K562 (cell line): ENCODE results near the gene LTB4R2. TPM values are rescaled to one million over a fixed set of nuclear protein-coding genes. Genes with fewer than 3 reads are reported as not detected.

Source experiments
- BRCA1 ChIP-seq, 2 experiments: fragments of 450-650 bp in 1 of 2; sonication (generic) in 1 of 2; formaldehyde crosslinking in 1 of 2; IDR thresholded peaks; 2 replicates each; pipeline versions ENCODE4 v1.5.0 to v1.6.1; 2017 to 2020; ENCODE audit warnings: mild to moderate bottlenecking in 1 of 2, missing genetic modification reagents in 1 of 2
- CREM ChIP-seq: IDR thresholded peaks from 2 replicates; pipeline ENCODE4 v1.6.1; 2014; ENCODE audit warnings: antibody characterized with exemption, low read depth
- KAT2B ChIP-seq: IDR thresholded peaks from one replicate; pipeline ENCODE4 v1.6.1; 2012; ENCODE audit warnings: low read depth, mild to moderate bottlenecking, control low read depth, inconsistent platforms, low read length, moderate library complexity
- KLF10 ChIP-seq: fragments of 250-450 bp; sonication (Bioruptor Pico); IDR thresholded peaks from 2 replicates; pipeline ENCODE4 v1.6.1; 2021; ENCODE audit warnings: matching md5 sums
- KLF16 ChIP-seq: IDR thresholded peaks from 2 replicates; pipeline ENCODE4 v1.6.1; 2016; ENCODE audit warnings: antibody characterized with exemption
- MTA1 ChIP-seq: fragments of 450-650 bp; IDR thresholded peaks from 2 replicates; pipeline ENCODE4 v1.6.1; 2017; ENCODE audit warnings: borderline replicate concordance
- PHB ChIP-seq: fragments of 250-450 bp; sonication (Bioruptor Pico); IDR thresholded peaks from 2 replicates; pipeline ENCODE4 v1.5.0; 2021
- RBM17 ChIP-seq: fragments of 200-400 bp; formaldehyde crosslinking; IDR thresholded peaks from 2 replicates; pipeline ENCODE4 v1.6.1; 2017; ENCODE audit warnings: low read depth, mild to moderate bottlenecking, low read length, borderline replicate concordance
- RNF2 ChIP-seq: sonication (generic); IDR thresholded peaks from 2 replicates; pipeline ENCODE4 v1.6.1; 2016
- SIN3B ChIP-seq: fragments of 450-650 bp; IDR thresholded peaks from 2 replicates; pipeline ENCODE4 v1.6.1; 2017; ENCODE audit warnings: low read depth, mild to moderate bottlenecking, moderate library complexity
- SMC3 ChIP-seq: conservative IDR thresholded peaks from 2 replicates; pipeline ENCODE4 v1.6.1; 2011; ENCODE audit warnings: low read depth, low read length, improper control_type of control experiment; ENCODE audit not compliant: insufficient read depth
- TEAD1 ChIP-seq, 2 experiments: fragments of 450-650 bp in 1 of 2; sonication (generic) in 1 of 2; formaldehyde crosslinking; IDR thresholded peaks; 2 replicates each; pipeline versions ENCODE4 v1.4.0 to v1.8.0; 2020 to 2022; ENCODE audit warnings: mild to moderate bottlenecking in 2 of 2, missing genetic modification reagents in 1 of 2
- TRIM28 ChIP-seq: fragments of 450-650 bp; IDR thresholded peaks from 2 replicates; pipeline ENCODE4 v1.6.1; 2017
- ZNF146 ChIP-seq: IDR thresholded peaks from one replicate; pipeline ENCODE4 v1.6.1; 2018; ENCODE audit warnings: missing compliant biosample characterization; ENCODE audit not compliant: unreplicated experiment
- ZNF551 ChIP-seq: fragments of 250-450 bp; sonication (Bioruptor Pico); IDR thresholded peaks from 2 replicates; pipeline ENCODE4 v1.5.0; 2021; ENCODE audit warnings: mild to moderate bottlenecking, moderate library complexity
- ZNF780A ChIP-seq: fragments of 250-450 bp; sonication (Bioruptor Pico); IDR thresholded peaks from 2 replicates; pipeline ENCODE4 v1.5.0; 2021; ENCODE audit warnings: mild to moderate bottlenecking
- polyA plus RNA-seq, 8 experiments: library from polyadenylated mRNA; depleted of rRNA in 4 of 8; stranded (reverse) in 5 of 8; unstranded in 3 of 8; fragments of >200 nt; fragmentation: Nextera tagmentation in 2 of 8; fragmentation: Illumina TruSeq in 1 of 8; extraction: Ambion mirVana in 2 of 8; extraction: Trizol in 1 of 8; gene quantifications; 2 replicates each; pipeline versions ENCODE4 v1.2.1 to v1.2.3, GENCODE V29; 2011 to 2014; ENCODE audit warnings: inconsistent platforms in 1 of 8, missing spikeins in 1 of 8
- total RNA-seq, 7 experiments: library from RNA; depleted of rRNA in 6 of 7; stranded (reverse); fragments of >200 nt in 6 of 7; fragmentation: Illumina TruSeq in 2 of 7; extraction: Trizol in 2 of 7; gene quantifications; 2 replicates each; pipeline versions ENCODE4 v1.2.1 to v1.2.3, GENCODE V29; 2011 to 2021; ENCODE audit warnings: low replicate concordance in 1 of 7
- TF ChIP-seq, protein P1 (sequence below): sonication (generic); formaldehyde crosslinking; IDR thresholded peaks from 2 replicates; pipeline ENCODE4 v1.8.1; 2023; ENCODE audit warnings: mild to moderate bottlenecking, missing genetic modification reagents
- TF ChIP-seq, protein P2 (sequence below): fragments of 450-650 bp; IDR thresholded peaks from 2 replicates; pipeline ENCODE4 v1.7.1; 2018; ENCODE audit warnings: mild to moderate bottlenecking, low read depth; ENCODE audit not compliant: partially characterized antibody
- TF ChIP-seq, protein P3 (sequence below): fragments of 450-650 bp; formaldehyde crosslinking; conservative IDR thresholded peaks from 2 replicates; pipeline ENCODE4 v1.4.0; 2022; ENCODE audit warnings: mild to moderate bottlenecking, missing genetic modification characterization
- TF ChIP-seq, protein P4 (sequence below): fragments of 150-350 bp; IDR thresholded peaks from 2 replicates; pipeline ENCODE4 v1.6.1; 2014; ENCODE audit warnings: low read depth, mild to moderate bottlenecking, low read length, borderline replicate concordance

LTB4R2 gene
- total and polyA plus RNA-seq, 9 of the 15 experiments (the other 6 are each of a cell fraction or from before 2014, with no cell fraction given): 0.03 to 11.6 (median 2.8) TPM; not detected in 1

DNA sequence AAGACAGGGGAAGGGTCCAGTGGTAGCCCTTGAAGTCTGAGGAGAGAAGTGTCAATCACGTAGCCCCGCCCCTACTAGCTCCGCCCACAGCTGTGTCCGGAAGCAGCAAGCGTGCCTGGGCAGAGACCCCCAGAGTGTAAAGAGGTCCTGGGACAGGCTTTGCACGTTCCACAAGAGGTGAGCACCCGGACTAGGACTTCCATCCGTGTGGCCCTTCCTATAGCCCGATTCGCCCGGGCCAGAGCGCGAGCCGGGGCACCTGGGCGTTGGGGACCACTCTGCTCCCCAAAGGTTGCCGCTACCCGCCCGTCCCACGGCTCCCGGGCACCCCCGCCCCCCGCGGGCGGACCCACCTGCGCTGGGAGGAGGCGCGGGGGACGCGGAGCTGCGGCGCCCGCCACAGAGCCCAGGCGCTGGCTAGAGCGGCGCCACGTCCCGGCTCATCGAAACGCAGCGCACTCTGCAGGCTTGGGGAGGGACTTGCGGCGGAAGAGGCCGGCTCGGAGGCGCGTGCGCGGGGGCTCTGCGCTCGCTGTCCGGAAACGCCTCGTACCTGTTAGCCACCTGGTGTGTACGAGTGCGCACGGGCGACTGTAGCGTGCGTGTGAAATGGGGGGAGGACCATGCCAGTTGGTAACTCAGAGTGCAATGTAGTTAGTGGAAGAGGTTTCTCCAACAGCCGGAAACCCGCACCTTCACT, 38.7 kb upstream of the LTB4R2 start, which contains the start of gene RABGGTA (continued):
- TF ChIP-seq, protein P1, sequence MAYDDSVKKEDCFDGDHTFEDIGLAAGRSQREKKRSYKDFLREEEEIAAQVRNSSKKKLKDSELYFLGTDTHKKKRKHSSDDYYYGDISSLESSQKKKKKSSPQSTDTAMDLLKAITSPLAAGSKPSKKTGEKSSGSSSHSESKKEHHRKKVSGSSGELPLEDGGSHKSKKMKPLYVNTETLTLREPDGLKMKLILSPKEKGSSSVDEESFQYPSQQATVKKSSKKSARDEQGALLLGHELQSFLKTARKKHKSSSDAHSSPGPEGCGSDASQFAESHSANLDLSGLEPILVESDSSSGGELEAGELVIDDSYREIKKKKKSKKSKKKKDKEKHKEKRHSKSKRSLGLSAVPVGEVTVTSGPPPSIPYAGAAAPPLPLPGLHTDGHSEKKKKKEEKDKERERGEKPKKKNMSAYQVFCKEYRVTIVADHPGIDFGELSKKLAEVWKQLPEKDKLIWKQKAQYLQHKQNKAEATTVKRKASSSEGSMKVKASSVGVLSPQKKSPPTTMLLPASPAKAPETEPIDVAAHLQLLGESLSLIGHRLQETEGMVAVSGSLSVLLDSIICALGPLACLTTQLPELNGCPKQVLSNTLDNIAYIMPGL (CRISPR knock-in tag): peak; percentile 89
- peak; percentile 82 for TF ChIP-seq CREM
- TF ChIP-seq PHB (CRISPR knock-in tag): no peak
- no peak for TF ChIP-seq BRCA1 (IDR thresholded peaks at IDR 0.05)
- TF ChIP-seq BRCA1 (CRISPR knock-in tag; IDR thresholded peaks at IDR 0.05): no peak
- no peak for TF ChIP-seq ZNF780A (CRISPR knock-in tag)
- no peak for TF ChIP-seq ZNF146
- no peak for TF ChIP-seq MTA1
- no peak for TF ChIP-seq RNF2
- peak; percentile 54; the same call in 1 of the 2 replicates for TF ChIP-seq SIN3B
- TF ChIP-seq, protein P2, sequence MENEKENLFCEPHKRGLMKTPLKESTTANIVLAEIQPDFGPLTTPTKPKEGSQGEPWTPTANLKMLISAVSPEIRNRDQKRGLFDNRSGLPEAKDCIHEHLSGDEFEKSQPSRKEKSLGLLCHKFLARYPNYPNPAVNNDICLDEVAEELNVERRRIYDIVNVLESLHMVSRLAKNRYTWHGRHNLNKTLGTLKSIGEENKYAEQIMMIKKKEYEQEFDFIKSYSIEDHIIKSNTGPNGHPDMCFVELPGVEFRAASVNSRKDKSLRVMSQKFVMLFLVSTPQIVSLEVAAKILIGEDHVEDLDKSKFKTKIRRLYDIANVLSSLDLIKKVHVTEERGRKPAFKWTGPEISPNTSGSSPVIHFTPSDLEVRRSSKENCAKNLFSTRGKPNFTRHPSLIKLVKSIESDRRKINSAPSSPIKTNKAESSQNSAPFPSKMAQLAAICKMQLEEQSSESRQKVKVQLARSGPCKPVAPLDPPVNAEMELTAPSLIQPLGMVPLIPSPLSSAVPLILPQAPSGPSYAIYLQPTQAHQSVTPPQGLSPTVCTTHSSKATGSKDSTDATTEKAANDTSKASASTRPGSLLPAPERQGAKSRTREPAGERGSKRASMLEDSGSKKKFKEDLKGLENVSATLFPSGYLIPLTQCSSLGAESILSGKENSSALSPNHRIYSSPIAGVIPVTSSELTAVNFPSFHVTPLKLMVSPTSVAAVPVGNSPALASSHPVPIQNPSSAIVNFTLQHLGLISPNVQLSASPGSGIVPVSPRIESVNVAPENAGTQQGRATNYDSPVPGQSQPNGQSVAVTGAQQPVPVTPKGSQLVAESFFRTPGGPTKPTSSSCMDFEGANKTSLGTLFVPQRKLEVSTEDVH: no peak
- TF ChIP-seq KLF10 (CRISPR knock-in tag): no peak
- TF ChIP-seq KLF16: no peak
- TF ChIP-seq SMC3: 0 out of 2 replicates have a peak, but pooled peaks have one; percentile 18
- TF ChIP-seq, protein P3, sequence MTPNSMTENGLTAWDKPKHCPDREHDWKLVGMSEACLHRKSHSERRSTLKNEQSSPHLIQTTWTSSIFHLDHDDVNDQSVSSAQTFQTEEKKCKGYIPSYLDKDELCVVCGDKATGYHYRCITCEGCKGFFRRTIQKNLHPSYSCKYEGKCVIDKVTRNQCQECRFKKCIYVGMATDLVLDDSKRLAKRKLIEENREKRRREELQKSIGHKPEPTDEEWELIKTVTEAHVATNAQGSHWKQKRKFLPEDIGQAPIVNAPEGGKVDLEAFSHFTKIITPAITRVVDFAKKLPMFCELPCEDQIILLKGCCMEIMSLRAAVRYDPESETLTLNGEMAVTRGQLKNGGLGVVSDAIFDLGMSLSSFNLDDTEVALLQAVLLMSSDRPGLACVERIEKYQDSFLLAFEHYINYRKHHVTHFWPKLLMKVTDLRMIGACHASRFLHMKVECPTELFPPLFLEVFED: no peak
- TF ChIP-seq ZNF551: no peak
- TF ChIP-seq TEAD1 (CRISPR knock-in tag; IDR thresholded peaks at IDR 0.05): no peak
- no peak for TF ChIP-seq TRIM28
- TF ChIP-seq, protein P4, sequence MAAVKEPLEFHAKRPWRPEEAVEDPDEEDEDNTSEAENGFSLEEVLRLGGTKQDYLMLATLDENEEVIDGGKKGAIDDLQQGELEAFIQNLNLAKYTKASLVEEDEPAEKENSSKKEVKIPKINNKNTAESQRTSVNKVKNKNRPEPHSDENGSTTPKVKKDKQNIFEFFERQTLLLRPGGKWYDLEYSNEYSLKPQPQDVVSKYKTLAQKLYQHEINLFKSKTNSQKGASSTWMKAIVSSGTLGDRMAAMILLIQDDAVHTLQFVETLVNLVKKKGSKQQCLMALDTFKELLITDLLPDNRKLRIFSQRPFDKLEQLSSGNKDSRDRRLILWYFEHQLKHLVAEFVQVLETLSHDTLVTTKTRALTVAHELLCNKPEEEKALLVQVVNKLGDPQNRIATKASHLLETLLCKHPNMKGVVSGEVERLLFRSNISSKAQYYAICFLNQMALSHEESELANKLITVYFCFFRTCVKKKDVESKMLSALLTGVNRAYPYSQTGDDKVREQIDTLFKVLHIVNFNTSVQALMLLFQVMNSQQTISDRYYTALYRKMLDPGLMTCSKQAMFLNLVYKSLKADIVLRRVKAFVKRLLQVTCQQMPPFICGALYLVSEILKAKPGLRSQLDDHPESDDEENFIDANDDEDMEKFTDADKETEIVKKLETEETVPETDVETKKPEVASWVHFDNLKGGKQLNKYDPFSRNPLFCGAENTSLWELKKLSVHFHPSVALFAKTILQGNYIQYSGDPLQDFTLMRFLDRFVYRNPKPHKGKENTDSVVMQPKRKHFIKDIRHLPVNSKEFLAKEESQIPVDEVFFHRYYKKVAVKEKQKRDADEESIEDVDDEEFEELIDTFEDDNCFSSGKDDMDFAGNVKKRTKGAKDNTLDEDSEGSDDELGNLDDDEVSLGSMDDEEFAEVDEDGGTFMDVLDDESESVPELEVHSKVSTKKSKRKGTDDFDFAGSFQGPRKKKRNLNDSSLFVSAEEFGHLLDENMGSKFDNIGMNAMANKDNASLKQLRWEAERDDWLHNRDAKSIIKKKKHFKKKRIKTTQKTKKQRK: no peak
- no peak for TF ChIP-seq RBM17
- TF ChIP-seq KAT2B: no peak
